ENCODE measurements around the gene PINK1. TPM values are rescaled to one million over a fixed set of nuclear protein-coding genes. Genes with fewer than 3 reads are reported as not detected.

Gene PINK1
- total RNA-seq, 4 donors from 2014 or later: 175 to 330 (median 242) TPM

DNA sequence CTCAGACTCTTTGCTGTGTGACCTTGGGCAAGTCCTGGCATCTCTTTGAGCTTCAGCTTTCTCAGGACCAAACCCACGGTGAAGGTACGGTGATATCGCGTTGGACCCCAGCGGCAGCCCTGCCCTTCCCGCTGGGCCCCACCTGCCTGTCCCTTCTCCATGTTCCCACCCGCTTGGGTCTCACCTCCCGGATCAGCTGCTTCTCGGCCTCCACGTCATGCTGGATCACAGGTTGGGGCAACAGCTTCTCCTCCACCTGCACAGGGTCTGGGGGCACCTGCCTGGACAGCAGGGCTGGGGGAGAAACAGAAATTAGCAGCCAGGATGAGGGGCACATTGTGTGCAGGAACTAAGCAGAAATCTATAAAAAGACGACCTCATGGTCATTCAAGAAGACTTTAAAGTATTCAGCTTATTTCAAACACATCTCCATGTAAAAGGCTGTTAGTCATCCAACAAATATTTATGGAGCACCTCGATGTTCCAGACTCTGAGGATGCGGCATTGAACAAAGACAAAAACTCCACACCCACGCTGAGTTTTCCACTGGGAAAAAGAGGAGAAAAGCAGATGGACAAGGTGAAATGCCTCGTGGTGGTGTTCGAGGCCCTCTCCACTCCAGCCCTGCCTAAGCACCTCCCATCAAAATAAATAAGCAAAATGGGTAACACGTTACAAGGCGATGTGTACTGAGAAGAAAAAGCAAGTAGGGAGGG lies 65.1 kb downstream of the PINK1 start:
- Histone ChIP-seq H3K36me3 (no peaks in the 10 kb centered on the region), H3K4me1 (peaks cover 7 to 33% (median 29%) of the 10 kb centered on the region in 4 donors), H3K27ac (replicated peaks in 1 of 4) (peak overlapping the region; percentile 22 to 91 (median 60)), H3K27me3 (no peaks in the 10 kb centered on the region), H3K4me3 (no peak overlapping the region), H3K9me3 (no peaks in the 10 kb centered on the region)
- no peak for DNase-seq (ENCODE audit: extremely low spot score)
- TF ChIP-seq POLR2AphosphoS5 (IDR thresholded peaks at IDR 0.05): peak in 1 of 2 donors; percentile 24
- TF ChIP-seq, protein P1, sequence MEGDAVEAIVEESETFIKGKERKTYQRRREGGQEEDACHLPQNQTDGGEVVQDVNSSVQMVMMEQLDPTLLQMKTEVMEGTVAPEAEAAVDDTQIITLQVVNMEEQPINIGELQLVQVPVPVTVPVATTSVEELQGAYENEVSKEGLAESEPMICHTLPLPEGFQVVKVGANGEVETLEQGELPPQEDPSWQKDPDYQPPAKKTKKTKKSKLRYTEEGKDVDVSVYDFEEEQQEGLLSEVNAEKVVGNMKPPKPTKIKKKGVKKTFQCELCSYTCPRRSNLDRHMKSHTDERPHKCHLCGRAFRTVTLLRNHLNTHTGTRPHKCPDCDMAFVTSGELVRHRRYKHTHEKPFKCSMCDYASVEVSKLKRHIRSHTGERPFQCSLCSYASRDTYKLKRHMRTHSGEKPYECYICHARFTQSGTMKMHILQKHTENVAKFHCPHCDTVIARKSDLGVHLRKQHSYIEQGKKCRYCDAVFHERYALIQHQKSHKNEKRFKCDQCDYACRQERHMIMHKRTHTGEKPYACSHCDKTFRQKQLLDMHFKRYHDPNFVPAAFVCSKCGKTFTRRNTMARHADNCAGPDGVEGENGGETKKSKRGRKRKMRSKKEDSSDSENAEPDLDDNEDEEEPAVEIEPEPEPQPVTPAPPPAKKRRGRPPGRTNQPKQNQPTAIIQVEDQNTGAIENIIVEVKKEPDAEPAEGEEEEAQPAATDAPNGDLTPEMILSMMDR (IDR thresholded peaks at IDR 0.05): no peak
- WGBS: 75% methylated on average over 18 of the region's 18 CpGs
- intact Hi-C loops (cut with DNase I): loop anchor here (2.0 to 10.0 kb wide), 3 partner anchors 34 to 286 kb away; partner anchors contain the start of genes HP1BP3 and SH2D5

DNA sequence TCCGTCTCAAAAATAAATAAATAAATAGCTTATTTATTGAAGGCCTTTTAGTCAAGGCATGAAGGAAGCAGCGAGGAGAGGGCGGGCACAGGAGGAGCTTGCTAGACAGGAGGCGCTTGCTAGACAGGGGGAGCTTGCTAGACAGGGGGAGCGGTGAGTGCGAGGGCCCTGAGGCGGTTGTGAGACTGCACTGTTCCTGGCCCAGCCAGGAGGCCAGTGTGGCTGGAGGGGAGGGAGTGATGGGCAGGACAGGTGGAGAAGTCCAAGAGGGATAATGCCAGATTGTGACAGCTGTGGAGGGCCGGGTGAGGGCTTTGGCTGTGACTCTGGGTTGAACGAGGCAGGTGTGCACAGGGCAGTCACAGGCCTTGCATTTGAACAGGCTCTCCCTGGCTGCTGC lies 66.3 kb downstream of the PINK1 start:
- no peaks in the 10 kb centered on the region for H3K9me3 ChIP-seq
- WGBS: 96% methylated on average over 9 of the region's 9 CpGs
- TF ChIP-seq, protein P1 (IDR thresholded peaks at IDR 0.05): no peak
- TF ChIP-seq EP300 (IDR thresholded peaks at IDR 0.05): no peak
- no peak for TF ChIP-seq POLR2A (IDR thresholded peaks at IDR 0.05; ENCODE audit: low read depth)
- no peak for TF ChIP-seq POLR2AphosphoS5 (IDR thresholded peaks at IDR 0.05)
- no peaks in the 10 kb centered on the region for H3K27me3 ChIP-seq
- no peak for DNase-seq (ENCODE audit: extremely low spot score)
- H3K4me1 ChIP-seq: peaks cover 7 to 33% (median 29%) of the 10 kb centered on the region in 4 donors
- intact Hi-C loops (cut with DNase I): loop anchor here (2.0 to 10.0 kb wide), 3 partner anchors 33 to 285 kb away; partner anchors contain the start of genes HP1BP3 and SH2D5
- no peaks in the 10 kb centered on the region for H3K36me3 ChIP-seq
- no peak overlapping the region for H3K27ac ChIP-seq (replicated peaks in 1 of 4)
- no peak overlapping the region for H3K4me3 ChIP-seq

DNA sequence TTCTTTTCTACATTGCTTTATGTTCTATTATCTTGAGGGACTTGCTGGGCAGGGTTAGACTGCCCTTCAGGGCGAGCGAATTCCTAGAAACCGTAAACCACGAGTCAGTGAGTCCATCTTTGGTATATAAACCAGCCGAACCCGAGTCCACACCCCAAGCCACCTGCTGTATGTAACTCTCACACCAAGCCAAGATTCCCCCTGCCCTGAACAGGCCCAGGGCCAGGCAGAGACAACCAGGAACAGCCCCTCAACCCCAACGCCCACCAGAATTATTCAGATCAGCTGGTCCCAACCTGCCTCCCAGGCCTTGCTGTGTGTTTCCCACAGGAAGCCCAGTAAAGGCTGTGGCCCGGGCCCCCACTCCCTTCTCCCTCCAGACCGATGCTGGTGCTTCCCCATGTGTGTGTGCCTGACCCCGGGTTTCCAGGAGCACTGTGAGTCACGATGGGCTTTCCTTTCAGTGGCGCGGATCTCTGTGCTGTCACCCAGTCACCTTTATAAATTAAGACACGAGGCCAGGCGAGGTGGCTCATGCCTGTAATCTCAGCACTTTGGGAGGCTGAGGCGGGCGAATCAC lies 67.5 kb downstream of the PINK1 start:
- H3K9me3 ChIP-seq: no peaks in the 10 kb centered on the region
- no peaks in the 10 kb centered on the region for H3K27me3 ChIP-seq
- peaks cover 7 to 33% (median 29%) of the 10 kb centered on the region in 4 donors for H3K4me1 ChIP-seq
- WGBS: 88% methylated on average over 16 of the region's 17 CpGs
- TF ChIP-seq, protein P1 (IDR thresholded peaks at IDR 0.05): no peak
- TF ChIP-seq POLR2A (IDR thresholded peaks at IDR 0.05; ENCODE audit: low read depth) (no peak), EP300 (IDR thresholded peaks at IDR 0.05) (no peak), POLR2AphosphoS5 (IDR thresholded peaks at IDR 0.05) (no peak)
- intact Hi-C loops (cut with DNase I): no loop called here
- no peak overlapping the region for H3K27ac ChIP-seq (replicated peaks in 1 of 4)
- H3K4me3 ChIP-seq: no peak overlapping the region
- no peak for DNase-seq (ENCODE audit: extremely low spot score)
- no peaks in the 10 kb centered on the region for H3K36me3 ChIP-seq

Other genes starting within 250 kb of the PINK1 start
- gene CAMK2N1, start 147.2 kb upstream of the PINK1 start, total RNA-seq: 10 to 100 TPM; 22.2 to 31.1 (median 25.6) TPM
- 10 to 100 TPM; 24.5 to 71.3 (median 42.7) TPM for gene MUL1, start 125.3 kb upstream of the PINK1 start, total RNA-seq
- 1 to 10 TPM in 3 of 4 donors, not detected in 1; 2.2 to 4.2 (median 3.6) TPM for gene FAM43B, start 80.9 kb upstream of the PINK1 start, total RNA-seq
- 1 to 10 TPM; 1.7 to 7.5 (median 6.0) TPM for gene CDA, start 44.4 kb upstream of the PINK1 start, total RNA-seq
- 100 to 1,000 TPM in 2 of 4 donors, 10 to 100 TPM in 2; 86.4 to 126 (median 103) TPM for gene DDOST, start 27.9 kb downstream of the PINK1 start, total RNA-seq
- 1 to 10 TPM; 2.0 to 7.3 (median 3.4) TPM for gene KIF17, start 84.5 kb downstream of the PINK1 start, total RNA-seq
- 1 to 10 TPM in 2 of 4 donors, under 1 TPM in 2; 0.42 to 7.2 (median 1.7) TPM for gene SH2D5, start 99.2 kb downstream of the PINK1 start, total RNA-seq
- 100 to 1,000 TPM; 213 to 349 (median 277) TPM for gene HP1BP3, start 153.8 kb downstream of the PINK1 start, total RNA-seq